ENCODE data around the gene PRELP. TPM values are rescaled to one million over a fixed set of nuclear protein-coding genes. Genes with fewer than 3 reads are reported as not detected.

The PRELP gene
- total and polyA plus RNA-seq, 2 donors (not counting 3 experiments of a cell fraction or from before 2014, with no cell fraction given): 0.01 TPM; not detected in 1

GRCh38 chr1:203470240-203470639 is 5.4 kb upstream of the PRELP start:
- H3K36me3 ChIP-seq (ENCODE audit: control insufficient read depth in 2 of 2, extremely low read depth in 1 of 2, insufficient read depth in 2 of 2, low read length in 2 of 2): no peaks in the 10 kb centered on the region
- no peak overlapping the region for H2AFZ ChIP-seq (ENCODE audit: low read depth, low read length)
- no peak for FAIRE-seq
- no peaks in the 10 kb centered on the region for H3K4me1 ChIP-seq (ENCODE audit: control insufficient read depth, extremely low read depth, insufficient read depth, low read length)
- no peak overlapping the region for H3K4me2 ChIP-seq (ENCODE audit: insufficient read depth, low read length)
- H3K27me3 ChIP-seq (ENCODE audit: control insufficient read depth in 2 of 2, insufficient read depth in 2 of 2, low read length in 2 of 2): peaks cover 15 to 18% of the 10 kb centered on the region in 2 experiments
- ChIA-PET CTCF (no interaction called here), POLR2A (no interaction called here)
- dilution Hi-C loops (cut with MboI; ENCODE audit: extremely low pct_ligation_motif_present, low sequenced_read_pairs): no loop called here
- no peaks in the 10 kb centered on the region for H3K79me2 ChIP-seq (ENCODE audit: control insufficient read depth, insufficient read depth, low read length)
- no peak overlapping the region for H3K9ac ChIP-seq (replicated peaks; ENCODE audit: extremely low read depth, insufficient read depth, low read length)
- no peaks in the 10 kb centered on the region for H3K9me3 ChIP-seq (replicated peaks; ENCODE audit: control insufficient read depth, insufficient read depth, low read length)
- no peak for DNase-seq (ENCODE audit: low read depth, low spot score)
- TF ChIP-seq GATA2 (IDR thresholded peaks at IDR 0.05; ENCODE audit: insufficient read depth, insufficient read length, low read depth, low read length) (no peak), EZH2 (IDR thresholded peaks at IDR 0.05; ENCODE audit: borderline replicate concordance, low read depth, low read length, severe bottlenecking) (no peak), CTCF (IDR thresholded peaks at IDR 0.05; ENCODE audit: extremely low read depth in 1 of 2, insufficient read depth in 1 of 2, low read depth in 1 of 2, low read length in 2 of 2) (no peak), JUN (IDR thresholded peaks at IDR 0.05; ENCODE audit: borderline replicate concordance, insufficient read depth, insufficient read length, low read depth) (no peak), MYC (IDR thresholded peaks at IDR 0.05; ENCODE audit: low read depth, low read length) (no peak), FOS (IDR thresholded peaks at IDR 0.05; ENCODE audit: borderline replicate concordance, insufficient read depth, low read length) (no peak), POLR2A (IDR thresholded peaks at IDR 0.05; ENCODE audit: low read depth, low read length) (no peak), POLR2AphosphoS5 (IDR thresholded peaks at IDR 0.05; ENCODE audit: insufficient read depth, low read depth, low read length) (no peak)
- TF ChIP-seq, protein P1, sequence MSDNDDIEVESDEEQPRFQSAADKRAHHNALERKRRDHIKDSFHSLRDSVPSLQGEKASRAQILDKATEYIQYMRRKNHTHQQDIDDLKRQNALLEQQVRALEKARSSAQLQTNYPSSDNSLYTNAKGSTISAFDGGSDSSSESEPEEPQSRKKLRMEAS (IDR thresholded peaks at IDR 0.05; ENCODE audit: insufficient read depth, insufficient read length): no peak
- H3K27ac ChIP-seq (ENCODE audit: insufficient read depth, low read depth, low read length): no peak overlapping the region
- intact Hi-C loops (cut with micrococcal nuclease): no loop called here
- BruUV-seq (replicated peaks): no TSS peak
- no peaks in the 10 kb centered on the region for H3K9me1 ChIP-seq (replicated peaks; ENCODE audit: control insufficient read depth, extremely low read depth, insufficient read depth, low read length)
- no peak overlapping the region for H3K4me3 ChIP-seq (replicated peaks in 1 of 3; ENCODE audit: insufficient read depth in 1 of 3, low read depth in 1 of 3, low read length in 3 of 3)
- no peaks in the 10 kb centered on the region for H4K20me1 ChIP-seq (replicated peaks; ENCODE audit: control insufficient read depth, extremely low read depth, insufficient read depth, low read length)

All from endothelial cell of umbilical vein (primary cell).